Renal cortical epithelial cell (primary cell): ENCODE data around the gene VOPP1. TPM values are rescaled to one million over a fixed set of nuclear protein-coding genes. Genes with fewer than 3 reads are reported as not detected.
A peak's percentile ranks its signal among the peaks of the same experiment; 100 is the strongest.

Experiments
- DNase-seq: peaks from one replicate; pipeline ENCODE4 v3.0.0-alpha.2; 2011; ENCODE audit warnings: low read depth
- total RNA-seq: library from RNA; depleted of rRNA; stranded (reverse); fragments of >200 nt; gene quantifications from 2 replicates; pipeline ENCODE4 v1.2.3, GENCODE V29; 2014

The VOPP1 gene
- total RNA-seq, 1 donor from 2014 or later: 170 TPM

DNA sequence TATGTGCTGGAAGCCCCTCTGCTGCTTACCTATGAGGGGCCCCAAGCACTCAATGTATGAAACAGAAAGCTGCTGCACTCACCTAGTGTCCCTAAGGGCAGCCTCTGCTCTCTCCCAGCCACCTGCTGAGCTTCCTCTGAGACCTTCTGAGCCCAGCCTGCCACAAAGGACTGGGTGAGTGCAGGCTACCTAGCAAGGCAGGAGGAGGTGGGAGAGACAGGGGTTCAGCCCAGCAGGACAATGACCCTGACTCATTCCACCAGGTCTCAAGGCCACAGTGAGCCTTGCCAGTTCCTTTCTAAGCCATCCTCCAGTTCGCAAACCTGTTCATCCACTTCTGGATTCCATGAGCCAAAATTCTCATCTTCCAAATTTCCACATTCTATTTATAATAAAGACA, 16.3 kb downstream of the VOPP1 start:
- no peak for DNase-seq

DNA sequence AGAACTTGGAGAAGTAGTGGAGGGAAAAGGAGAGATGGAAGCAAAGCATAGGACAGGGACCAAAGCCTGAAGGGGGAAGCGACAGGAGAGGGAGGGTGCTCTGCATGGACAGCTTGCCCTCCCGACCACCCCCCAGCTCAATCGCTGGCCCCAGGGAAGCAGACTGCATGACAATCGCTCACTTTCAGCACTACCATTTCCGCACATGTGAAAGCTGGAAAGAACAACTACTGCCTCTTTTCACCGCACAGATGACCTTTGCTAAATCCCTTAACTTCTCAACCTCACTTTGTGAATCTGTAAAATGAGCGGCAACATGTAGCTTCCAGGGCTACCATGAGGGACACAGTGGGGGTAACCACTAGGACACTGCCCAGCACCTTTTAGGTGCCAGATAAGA, 17.1 kb downstream of the VOPP1 start:
- no peak for DNase-seq

DNA sequence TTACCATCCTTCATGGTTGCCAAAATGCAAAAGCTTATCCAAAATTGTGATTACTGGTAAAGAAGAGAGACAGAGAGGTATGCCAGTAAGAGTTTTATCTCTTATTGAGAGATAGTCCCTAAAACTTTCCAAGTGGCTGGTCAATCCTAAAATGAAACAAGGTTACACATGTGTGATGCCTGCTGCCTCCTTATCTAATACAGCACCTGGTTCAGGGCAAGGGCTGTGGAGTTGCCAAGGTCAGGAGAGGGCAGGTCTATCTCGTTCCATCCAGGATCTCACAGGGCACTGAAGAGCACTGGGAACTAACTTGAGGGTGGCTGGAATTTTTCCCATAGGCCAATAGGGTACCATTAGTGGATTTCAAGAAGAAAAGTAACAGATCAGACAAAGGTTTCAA, 18.3 kb downstream of the VOPP1 start:
- DNase-seq: no peak

DNA sequence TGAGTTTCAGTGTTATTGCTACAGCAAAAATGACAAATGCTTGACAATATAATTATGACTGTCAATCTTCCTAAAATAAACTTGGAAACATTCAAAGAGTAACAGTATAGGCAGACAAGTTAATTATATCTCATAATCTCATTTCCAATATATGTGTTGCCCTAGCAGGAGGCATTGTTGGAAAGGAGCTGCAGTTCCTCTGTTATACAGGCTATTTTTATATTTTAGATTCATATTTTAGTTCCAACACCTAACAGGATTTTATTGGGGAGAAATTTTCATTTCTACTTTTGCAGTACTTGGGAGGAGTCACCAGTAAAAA, 19.3 kb downstream of the VOPP1 start:
- DNase-seq: no peak

DNA sequence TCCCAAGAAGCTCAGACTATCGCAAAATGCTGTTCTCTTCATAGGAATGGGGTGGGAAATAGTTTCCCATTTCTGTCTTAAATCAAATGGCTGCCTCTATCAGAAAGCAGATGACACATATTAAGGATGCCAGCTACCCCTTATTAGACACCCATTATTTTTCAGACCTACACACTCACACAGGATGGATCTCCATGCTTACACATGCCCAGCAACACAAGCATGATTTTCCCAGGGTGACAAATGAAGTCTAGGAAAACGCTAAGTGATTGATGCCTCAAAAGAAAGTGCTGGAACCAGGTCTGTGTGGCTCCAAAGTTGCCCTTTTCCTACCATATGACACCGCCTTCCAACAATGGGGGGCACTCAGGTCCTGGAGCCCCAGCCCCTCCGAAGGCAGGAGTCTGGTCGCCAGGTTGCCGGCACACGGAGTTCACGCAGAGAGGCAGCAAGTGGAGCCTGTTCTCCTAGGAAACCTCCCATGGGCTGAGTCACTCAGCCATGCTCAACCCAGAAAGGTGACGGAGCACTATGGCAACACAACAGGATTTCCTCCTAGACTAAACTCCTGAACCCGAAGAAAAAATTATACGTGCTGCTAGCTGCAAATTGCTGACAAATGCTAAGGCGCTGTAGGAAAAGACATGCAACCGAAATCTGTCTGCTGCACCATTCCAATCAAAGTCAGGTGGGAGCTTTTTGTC, 19.8 kb downstream of the VOPP1 start:
- DNase-seq: peak; percentile 93

DNA sequence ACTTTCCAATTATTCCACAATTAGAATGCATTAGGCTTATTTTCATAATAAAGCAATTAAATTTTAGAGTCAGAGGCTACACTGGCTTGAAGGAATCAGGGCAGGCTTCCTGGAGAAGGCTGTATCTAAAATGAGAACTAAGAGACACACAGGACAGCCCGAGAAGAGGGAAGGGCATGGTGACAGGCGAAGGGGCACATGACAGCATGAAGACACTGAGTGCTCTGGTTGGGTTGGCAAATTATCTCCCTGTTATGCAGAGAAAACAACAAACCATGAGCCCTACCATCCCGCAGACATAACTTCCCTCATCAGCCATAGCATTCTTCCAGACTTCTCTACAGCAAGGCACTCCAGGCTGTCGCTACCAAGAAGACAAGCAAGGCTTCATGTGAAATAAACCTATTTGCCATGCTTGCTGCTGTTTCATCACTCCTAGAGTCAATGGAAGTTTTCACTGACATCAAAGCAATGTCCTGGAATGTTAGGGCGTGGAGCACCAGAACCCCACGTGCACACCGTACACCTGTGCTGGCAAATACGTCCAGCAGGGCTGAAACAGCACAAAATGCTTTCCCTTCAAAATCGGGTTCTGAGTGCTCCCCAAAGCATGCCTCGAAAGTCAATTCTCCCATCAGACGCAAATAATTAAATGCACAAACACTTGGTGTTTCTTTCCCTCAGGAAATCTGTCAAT, 21.3 kb downstream of the VOPP1 start:
- no peak for DNase-seq

DNA sequence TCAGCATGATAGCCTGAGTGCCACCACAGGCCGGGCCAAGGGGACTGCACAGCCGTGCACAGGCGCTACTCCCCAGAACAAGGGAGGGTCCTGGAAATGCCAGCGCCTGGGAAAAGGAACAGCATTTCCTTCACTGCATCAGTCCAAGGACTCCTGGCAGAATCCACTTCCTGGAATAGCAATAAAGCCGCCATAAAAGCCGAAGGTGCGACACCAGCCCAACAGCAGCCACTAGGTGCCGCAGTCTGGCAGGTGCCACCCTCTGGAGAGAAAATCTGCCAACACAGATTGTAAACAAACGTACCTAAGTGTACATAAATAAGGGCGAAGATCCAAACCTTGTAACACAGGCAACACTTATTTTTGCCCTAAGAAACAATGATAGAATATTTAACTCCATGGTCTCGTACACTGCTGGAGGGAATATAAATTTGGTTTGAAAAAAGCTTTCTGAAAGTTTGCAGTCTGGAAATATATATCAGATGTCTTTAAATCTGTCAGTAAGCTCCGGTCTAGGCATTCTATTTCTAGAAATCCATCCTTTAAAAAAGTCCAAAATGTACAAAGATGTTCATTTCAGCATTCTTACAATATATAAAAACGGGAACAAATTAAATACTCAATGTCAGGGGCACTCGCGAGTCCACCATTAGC, 22.2 kb downstream of the VOPP1 start:
- no peak for DNase-seq

DNA sequence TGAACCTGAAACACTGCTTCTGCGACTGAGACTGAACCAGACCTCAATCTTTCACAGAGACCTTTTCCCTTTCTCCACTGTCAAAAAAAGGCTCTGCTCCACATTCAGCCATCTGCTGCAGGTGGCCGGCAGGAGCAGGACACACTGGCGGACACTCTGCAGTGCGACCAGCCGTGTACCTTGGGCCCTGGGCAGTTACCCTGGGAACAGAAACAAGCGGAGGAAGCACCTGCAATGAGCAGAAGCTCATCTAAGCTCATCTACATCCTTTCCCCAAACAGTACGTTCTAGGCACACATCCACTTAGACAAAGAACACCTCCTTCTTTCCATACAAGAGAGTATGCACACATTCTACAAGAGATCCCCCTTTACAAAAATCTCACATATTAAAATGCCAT, 22.8 kb downstream of the VOPP1 start:
- DNase-seq: no peak

DNA sequence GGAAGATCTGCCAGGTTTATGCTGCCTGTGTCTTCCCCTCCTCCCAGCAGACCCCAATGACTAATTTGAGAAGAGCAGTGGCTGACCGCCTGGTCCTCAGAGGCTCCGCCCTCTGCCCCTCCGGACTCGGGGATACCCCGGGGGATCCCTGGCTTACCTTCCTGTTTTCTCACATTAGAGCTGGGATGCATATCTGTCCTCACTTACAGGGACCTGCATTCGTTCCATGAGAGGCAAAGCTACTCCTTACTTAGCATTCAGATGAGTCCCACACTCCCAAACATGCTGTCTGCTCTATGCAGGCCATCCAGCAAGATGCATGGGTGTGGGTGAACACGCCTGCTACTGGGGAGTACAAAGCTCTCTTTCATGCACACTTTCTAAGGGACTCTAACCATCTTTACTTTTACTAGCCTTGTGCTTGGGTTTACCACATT, 24.0 kb downstream of the VOPP1 start:
- DNase-seq: no peak

DNA sequence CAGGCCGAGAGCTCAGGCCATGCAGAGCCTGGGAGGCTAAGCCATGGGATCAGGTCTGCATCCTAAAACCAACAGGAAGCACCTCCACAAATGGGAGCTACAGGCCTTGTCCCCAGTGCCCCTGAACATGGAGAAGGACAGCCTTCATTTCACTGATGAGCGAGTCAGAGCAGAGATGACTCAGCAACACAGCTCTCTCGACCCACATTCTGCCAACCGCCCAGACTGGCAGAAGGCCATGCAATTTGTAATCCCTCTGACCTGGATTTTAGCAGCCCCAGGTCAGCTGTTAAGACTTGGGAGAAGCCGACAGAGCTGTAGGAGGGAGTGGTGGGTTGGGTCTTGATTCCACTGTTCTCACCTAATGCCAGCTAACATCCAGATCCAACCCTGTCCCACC, 25.5 kb downstream of the VOPP1 start:
- DNase-seq: peak; percentile 95

DNA sequence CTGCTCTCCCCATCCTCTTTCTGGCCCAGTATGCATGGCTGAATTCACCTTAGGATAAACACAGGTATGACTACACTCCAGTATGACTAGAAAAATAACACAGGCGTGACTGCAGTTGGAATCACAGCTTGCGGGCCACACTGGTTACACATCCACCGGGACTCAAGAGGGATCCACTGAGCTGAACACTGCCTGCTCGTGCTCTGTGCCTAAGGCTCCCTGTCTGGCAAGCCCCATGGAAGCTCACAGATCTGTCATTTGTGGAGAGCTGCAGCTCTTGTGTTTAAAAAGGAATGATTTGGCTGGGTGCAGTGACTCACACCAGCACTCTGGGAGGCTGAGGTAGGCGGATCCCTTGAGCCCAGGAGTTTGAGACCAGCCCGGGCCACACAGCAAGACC, 26.8 kb downstream of the VOPP1 start:
- peak; percentile 95 for DNase-seq

DNA sequence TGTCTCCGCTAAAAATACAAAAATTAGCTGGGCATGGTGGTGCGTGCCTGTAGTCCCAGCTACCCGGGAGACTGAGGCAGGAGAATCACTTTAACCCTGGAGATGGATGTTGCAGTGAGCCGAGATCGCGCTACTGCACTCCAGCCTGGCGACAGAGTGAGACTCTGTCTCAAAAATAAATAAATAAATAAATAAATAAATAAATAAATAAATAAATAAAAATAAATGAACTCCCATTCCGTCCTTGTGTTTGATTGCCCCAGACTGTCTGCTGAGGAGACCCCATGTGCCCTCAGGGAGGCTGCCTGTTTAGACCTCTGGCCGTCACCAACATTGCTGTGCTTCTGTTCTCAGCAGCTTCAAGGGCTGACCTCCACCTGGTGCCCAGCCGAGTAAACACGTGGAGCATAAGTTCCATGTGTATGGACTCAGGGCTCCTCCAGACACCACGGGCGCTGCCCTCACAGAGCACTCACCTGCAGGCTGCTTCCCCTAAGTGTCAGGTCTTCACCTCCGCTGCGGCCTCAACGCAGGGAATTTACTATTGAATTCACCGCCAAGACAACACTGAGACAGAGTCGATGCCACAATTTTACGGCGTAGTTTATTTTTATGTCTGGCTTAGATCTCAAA, 32.0 kb downstream of the VOPP1 start:
- no peak for DNase-seq

DNA sequence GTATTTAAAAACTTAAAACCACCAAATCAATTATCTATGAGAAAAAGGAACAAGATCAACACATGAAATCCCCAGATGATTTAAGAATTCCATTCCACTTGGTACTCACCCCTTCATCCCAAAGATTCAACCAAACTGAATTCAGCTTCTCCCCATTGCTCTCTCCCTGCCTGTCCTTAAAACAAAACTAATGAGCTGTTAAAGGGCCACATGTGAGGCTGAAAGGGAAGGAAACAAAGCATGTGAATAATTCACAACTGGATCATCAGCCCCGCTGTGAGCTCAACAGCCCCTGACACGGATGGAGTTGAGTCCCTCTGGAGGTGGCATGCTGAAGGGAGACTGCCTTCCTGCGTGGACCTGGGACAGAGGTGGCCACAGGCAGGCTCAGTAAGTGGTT, 32.9 kb downstream of the VOPP1 start:
- no peak for DNase-seq

DNA sequence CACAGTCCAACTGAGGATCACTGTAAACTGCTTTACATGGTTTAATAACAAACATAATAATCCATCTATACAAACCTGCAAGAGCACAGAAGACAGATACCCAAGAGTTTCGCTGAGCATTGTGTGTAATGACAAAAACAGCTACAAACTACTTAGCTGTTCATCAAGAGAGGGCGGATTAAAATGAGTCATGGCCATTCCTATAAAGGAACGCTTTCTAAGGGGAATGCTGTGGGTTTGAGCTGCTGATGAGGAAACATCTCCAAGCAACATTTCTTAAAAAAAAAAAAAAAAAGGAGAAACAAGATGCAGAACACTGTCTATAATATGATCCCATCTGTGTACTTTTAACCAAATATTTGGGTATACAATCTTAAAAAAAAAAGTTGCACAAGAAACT, 33.8 kb downstream of the VOPP1 start:
- DNase-seq: peak; percentile 81

DNA sequence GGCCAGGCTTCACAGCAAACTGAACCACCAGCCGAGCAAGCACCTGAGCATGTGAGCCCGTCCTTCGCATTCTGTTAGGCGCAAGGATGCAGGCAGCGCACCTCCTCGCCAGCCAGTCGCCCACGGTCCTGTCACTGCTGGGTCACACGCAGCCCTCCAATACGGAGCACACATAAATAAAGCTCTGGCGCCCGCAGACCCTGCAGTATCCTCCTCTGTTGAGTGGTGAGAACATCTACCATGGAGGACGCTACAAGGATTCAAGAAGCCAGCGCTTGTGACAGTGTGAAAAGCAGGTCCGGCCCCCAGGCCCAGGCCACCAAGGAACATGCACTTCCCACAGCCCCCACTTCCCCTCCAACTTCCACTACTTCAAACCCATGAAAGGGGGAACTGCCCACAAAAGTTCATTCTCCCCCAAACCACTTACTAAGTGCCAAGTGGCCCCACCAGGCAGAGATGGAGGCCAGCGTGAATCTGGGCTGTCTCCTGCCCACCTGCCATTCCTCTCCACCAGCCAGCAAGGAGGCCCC, 34.8 kb downstream of the VOPP1 start:
- DNase-seq: no peak

DNA sequence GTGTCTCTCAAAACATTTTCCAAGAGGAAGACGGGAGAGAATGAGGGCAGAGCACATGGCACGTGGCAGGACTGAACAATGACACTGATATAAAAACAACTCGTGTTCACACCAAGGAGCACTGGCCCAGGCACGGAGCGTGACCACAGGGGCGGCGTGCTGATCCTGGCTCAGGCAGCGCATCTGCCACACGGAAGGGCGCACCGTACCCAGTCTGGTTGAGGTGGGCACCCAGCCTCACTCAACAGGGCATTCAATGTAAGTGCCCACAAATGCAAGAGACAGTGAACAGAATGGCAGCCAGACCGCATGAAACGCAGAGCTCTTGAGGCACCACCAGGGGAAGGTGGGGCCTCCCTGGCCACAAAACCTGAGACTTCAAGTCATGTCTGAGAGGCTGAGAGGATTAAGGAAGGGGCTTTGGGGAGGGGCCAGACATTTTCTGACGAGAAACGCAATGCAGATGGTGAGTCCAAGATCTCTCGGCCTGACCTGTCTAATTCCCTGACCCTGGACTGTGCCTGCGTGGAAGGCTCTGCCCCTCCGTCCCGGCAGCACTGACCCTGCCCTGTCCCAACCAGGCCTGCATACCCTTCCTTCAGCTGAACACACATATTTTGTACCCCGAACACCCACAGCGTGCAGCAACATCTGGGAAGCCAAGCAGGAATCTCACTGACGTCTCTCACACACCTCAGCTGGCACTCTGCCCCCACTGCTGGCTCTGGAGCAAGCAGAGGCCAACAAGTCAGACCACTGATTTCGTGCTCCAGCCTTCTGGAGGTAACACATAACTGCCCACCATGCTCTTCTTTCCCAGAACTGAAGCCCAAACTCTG, 35.5 kb downstream of the VOPP1 start:
- DNase-seq: no peak

DNA sequence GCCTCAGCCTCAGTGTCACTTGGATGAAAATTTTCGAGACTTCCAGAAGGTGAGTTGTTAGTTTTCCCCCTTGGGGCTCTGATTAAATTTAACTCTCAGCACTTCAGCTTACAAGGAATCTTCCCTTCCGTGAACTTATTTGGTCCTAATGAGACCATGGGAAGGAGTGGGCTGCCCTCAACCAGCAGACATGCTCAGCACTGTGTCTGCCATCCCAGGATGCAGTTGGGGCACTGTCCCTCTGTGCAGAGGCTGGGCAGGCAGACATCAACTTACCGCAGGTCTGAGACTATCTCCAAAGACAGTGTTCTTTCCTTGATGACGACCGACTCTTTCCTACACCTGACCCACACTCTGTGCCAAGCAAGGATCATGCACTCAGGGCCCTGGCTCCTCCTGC, 36.7 kb downstream of the VOPP1 start:
- DNase-seq: no peak

DNA sequence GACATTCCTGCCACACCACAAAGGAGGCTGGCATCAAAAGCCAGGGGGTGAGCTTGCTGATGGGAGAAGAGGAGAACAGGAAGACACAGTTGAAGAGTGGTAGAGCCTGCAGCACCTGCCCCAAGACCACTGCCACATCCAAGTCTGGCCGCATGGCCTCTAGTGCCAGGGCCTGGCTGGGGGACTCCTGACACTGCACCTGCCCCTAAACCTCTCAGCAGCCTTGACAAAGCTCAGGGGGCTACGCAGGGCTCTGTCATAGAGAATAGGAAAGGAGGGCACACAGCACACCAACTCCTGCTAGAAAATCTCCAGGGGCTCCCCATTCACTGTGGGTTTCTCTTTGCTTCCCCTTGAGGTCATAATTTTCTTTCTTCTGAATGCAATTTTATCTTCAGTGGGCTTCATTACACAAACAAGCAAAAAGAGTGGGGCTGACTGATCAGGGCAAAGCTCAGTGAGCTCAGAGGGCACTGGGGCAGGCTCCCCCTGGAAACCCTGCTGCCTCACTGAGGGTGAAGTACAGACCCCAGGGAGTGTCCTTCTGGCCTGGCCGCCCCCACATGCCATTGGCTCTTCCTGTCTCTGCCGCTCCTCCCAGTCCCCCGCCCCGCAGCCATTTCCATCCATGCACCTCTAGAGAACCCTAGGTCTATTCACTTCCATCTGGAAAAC, 37.2 kb downstream of the VOPP1 start:
- DNase-seq: no peak

DNA sequence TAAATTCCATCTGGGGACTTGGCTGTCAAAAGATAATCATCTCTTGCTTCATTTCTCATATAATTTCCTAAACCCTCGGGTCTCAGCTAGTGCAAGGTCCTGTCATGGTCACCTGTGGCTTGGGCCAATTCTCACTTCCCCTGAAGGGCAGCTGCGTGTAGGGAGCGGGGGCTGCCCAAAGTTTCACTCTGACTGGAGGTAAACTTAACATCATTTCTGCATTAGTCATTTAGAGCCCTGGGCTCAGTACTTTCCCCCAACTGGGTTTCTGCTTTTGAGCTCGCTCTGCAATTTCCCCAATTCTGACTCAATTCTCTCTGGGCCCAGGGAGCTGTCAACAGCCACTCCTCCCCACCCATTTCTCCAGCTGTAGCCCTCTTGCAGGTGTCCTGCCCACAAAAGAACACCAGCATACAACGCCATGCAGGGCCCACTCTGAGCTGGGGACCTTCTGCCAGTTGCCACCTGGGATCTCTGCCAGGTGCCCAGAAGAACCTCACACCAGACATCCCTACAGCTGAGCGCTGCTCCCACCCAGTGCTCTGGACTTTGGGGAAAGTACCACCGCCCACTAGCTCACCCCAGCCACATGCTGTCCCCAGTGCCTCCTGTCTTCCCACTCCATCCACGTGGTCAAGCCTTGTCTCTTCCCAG, 37.9 kb downstream of the VOPP1 start:
- DNase-seq: peak; percentile 77

DNA sequence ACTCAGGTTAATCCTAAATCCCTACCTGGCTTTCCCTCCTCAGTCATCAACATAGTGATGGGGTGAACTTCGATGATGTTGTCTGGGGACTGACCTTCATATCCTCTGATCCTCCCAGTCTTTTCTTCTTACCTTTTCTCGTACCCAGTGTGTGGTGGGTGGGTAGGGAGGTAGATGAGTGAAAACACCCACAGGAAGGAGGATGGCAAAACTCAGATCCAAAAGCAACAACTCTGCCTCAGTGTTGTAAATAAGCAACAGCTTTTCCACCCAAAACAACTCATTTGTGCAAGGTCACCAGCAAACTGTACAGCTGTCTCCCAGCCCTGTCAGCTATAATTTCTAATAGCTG, 38.6 kb downstream of the VOPP1 start:
- no peak for DNase-seq
